Thoracic aorta (tissue), 2 donors: ENCODE measurements around the gene NKX6-2. TPM values are rescaled to one million over a fixed set of nuclear protein-coding genes. Genes with fewer than 3 reads are reported as not detected.
"Not testable (repeated sequence)": the region's sequence is repeated elsewhere in the genome, so short reads cannot be mapped to it uniquely, and the experiment has no call there.

ENCODE experiments used
- ATAC-seq: fragments of 150-250 bp; one replicate; pipeline ENCODE4 v1.8.0; 2017; ENCODE audit warnings: low read depth; ENCODE audit not compliant: insufficient number of reproducible peaks, low FRiP score
- DNase-seq: peaks from one replicate; pipeline ENCODE4 v3.0.0-alpha.2; 2020; ENCODE audit warnings: low spot score
- H3K27ac ChIP-seq, 2 donors: fragments of 200-600 bp; sonication (generic); 1 replicate in 1 of 2; 2 replicates in 1 of 2; pipeline ENCODE4 v1.5.1; 2016; ENCODE audit warnings: mild to moderate bottlenecking in 2 of 2, moderate library complexity in 2 of 2
- H3K27me3 ChIP-seq: fragments of 200-600 bp; sonication (generic); replicated peaks from 2 replicates; pipeline ENCODE4 v1.6.0; 2016; ENCODE audit warnings: mild to moderate bottlenecking; ENCODE audit not compliant: insufficient read depth
- H3K36me3 ChIP-seq: fragments of 200-600 bp; sonication (generic); one replicate; pipeline ENCODE4 v1.5.1; 2016
- H3K4me1 ChIP-seq, 2 donors: fragments of 200-600 bp; sonication (generic); 1 replicate in 1 of 2; 2 replicates in 1 of 2; pipeline versions ENCODE4 v1.5.1 to v1.6.0; 2016; ENCODE audit warnings: low read depth in 2 of 2, mild to moderate bottlenecking in 1 of 2; ENCODE audit not compliant: control insufficient read depth in 1 of 2
- H3K4me3 ChIP-seq: fragments of 200-600 bp; sonication (generic); 2 replicates; pipeline ENCODE4 v1.5.1; 2016; ENCODE audit warnings: mild to moderate bottlenecking
- H3K9me3 ChIP-seq: fragments of 200-600 bp; sonication (generic); 2 replicates; pipeline ENCODE4 v1.5.1; 2016
- CTCF ChIP-seq: fragments of 200-600 bp; sonication (generic); IDR thresholded peaks from one replicate; pipeline ENCODE4 v1.5.1; 2019; ENCODE audit warnings: antibody characterized with exemption
- total RNA-seq, 2 donors: library from RNA; depleted of rRNA; stranded (reverse); fragments of >200 nt; gene quantifications; one replicate each; pipeline versions ENCODE4 v1.1.0 to v1.2.3, GENCODE V29; 2016

Gene NKX6-2
- total RNA-seq, 2 donors from 2014 or later = 19.8 TPM; not detected in 1

GRCh38 chr10:132776821-132777220 is 9.1 kb downstream of the NKX6-2 start:
- no peak for ATAC-seq
- Histone ChIP-seq H3K36me3 (peaks cover 32% of the 10 kb centered on the region), H3K27me3 (no peaks in the 10 kb centered on the region), H3K4me1 (no peaks in the 10 kb centered on the region), H3K4me3 (no peak overlapping the region), H3K9me3 (no peaks in the 10 kb centered on the region), H3K27ac (no peak overlapping the region)
- no peak for DNase-seq
- TF ChIP-seq CTCF = no peak

- Histone ChIP-seq H3K27ac (no peak overlapping the region), H3K36me3 (peaks cover 28% of the 10 kb centered on the region), H3K9me3 (no peaks in the 10 kb centered on the region), H3K27me3 (no peaks in the 10 kb centered on the region), H3K4me3 (no peak overlapping the region), H3K4me1 (no peaks in the 10 kb centered on the region)
- DNase-seq = no peak
- no peak for ATAC-seq
- TF ChIP-seq CTCF = no peak
These were observed 9.8 kb downstream of the NKX6-2 start for GRCh38 chr10:132776186-132776585.

GRCh38 chr10:132774902-132775863 is 10.8 kb downstream of the NKX6-2 start:
- no peak for TF ChIP-seq CTCF
- DNase-seq = no peak
- H3K36me3 ChIP-seq = peaks cover 33% of the 10 kb centered on the region

GRCh38 chr10:132774181-132774901 is 11.6 kb downstream of the NKX6-2 start:
- no peak for ATAC-seq
- H3K36me3 ChIP-seq = peaks cover 28% of the 10 kb centered on the region
- no peak overlapping the region for H3K27ac ChIP-seq
- no peak overlapping the region for H3K4me3 ChIP-seq
- H3K4me1 ChIP-seq = no peaks in the 10 kb centered on the region
- no peaks in the 10 kb centered on the region for H3K27me3 ChIP-seq
- H3K9me3 ChIP-seq = no peaks in the 10 kb centered on the region
- DNase-seq = no peak
- TF ChIP-seq CTCF = no peak

More at GRCh38 chr10:132774902-132775863, 10.8 kb downstream of the NKX6-2 start:
- Histone ChIP-seq H3K4me1 (no peaks in the 10 kb centered on the region), H3K27me3 (no peaks in the 10 kb centered on the region), H3K9me3 (no peaks in the 10 kb centered on the region), H3K4me3 (no peak overlapping the region), H3K27ac (no peak overlapping the region)
- ATAC-seq = no peak

- H3K27me3 ChIP-seq, DNase-seq, H3K9me3 ChIP-seq, H3K4me3 ChIP-seq, H3K27ac ChIP-seq, H3K4me1 ChIP-seq, ATAC-seq: not testable (repeated sequence)
- peaks cover 26% of the 10 kb centered on the region for H3K36me3 ChIP-seq
These were observed 13.1 kb downstream of the NKX6-2 start for GRCh38 chr10:132772816-132773215.
